ENCODE data around the gene PIK3R3. TPM values are rescaled to one million over a fixed set of nuclear protein-coding genes. Genes with fewer than 3 reads are reported as not detected.

The PIK3R3 gene
- total and polyA plus RNA-seq, 5 donors from 2014 or later, result 3.2 to 7.7 (median 4.9) TPM

Other genes with a start within 250 kb of the PIK3R3 start
- not detected for gene TSPAN1, start 42.5 kb upstream of the PIK3R3 start, total RNA-seq
- gene TSPAN1, start 42.5 kb upstream of the PIK3R3 start, polyA plus RNA-seq, result not detected
- not detected for gene P3R3URF, start 43.9 kb upstream of the PIK3R3 start, total RNA-seq
- not detected for gene P3R3URF, start 43.9 kb upstream of the PIK3R3 start, polyA plus RNA-seq
- 32.5 TPM for gene POMGNT1, start 65.8 kb upstream of the PIK3R3 start, total RNA-seq
- gene POMGNT1, start 65.8 kb upstream of the PIK3R3 start, polyA plus RNA-seq, result 10 to 100 TPM; 28.9 to 35.8 (median 32.5) TPM
- gene LURAP1, start 70.7 kb upstream of the PIK3R3 start, total RNA-seq, result not detected
- gene LURAP1, start 70.7 kb upstream of the PIK3R3 start, polyA plus RNA-seq, result not detected
- gene RAD54L, start 115.1 kb upstream of the PIK3R3 start, total RNA-seq, result 0.67 TPM
- gene RAD54L, start 115.1 kb upstream of the PIK3R3 start, polyA plus RNA-seq, result 1 to 10 TPM in 1 of 4 donors, under 1 TPM in 2, not detected in 1; 0.13 to 1.7 (median 0.16) TPM
- gene LRRC41, start 171.0 kb upstream of the PIK3R3 start, total RNA-seq, result 35.0 TPM
- 10 to 100 TPM; 45.8 to 51.3 (median 50.7) TPM for gene LRRC41, start 171.0 kb upstream of the PIK3R3 start, polyA plus RNA-seq
- gene UQCRH, start 171.1 kb upstream of the PIK3R3 start, total RNA-seq, result 120 TPM
- gene UQCRH, start 171.1 kb upstream of the PIK3R3 start, polyA plus RNA-seq, result 100 to 1,000 TPM; 299 to 357 (median 342) TPM
- 33.4 TPM for gene NSUN4, start 208.2 kb upstream of the PIK3R3 start, total RNA-seq
- 10 to 100 TPM; 10.8 to 19.6 (median 15.7) TPM for gene NSUN4, start 208.2 kb upstream of the PIK3R3 start, polyA plus RNA-seq

Measured in CD4-positive, CD25-positive, alpha-beta regulatory T cell (primary cell).